Measurements from ENCODE around the gene GOLGA6L25.
"Not testable (repeated sequence)": the region's sequence is repeated elsewhere in the genome, so short reads cannot be mapped to it uniquely, and the experiment has no call there.

DNA sequence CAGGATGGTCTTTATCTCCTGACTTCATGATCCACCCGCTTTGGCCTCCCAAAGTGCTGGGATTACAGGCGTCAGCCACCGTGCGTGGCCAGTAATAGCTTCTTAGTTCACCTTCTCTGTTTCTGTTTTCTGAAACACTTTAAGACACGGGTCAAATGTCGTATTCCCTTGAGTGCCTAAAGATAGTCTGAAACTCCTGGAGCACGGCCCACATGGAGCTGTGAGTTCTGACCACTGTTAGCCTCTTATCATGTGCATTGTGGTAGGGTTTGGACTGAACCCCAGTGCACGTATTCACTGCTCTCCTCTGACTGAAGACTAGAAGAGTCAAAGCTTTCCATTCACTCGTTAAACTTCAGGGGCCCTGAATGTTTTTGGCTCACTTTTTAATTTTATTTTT is 48.8 kb downstream of the GOLGA6L25 start:
- not testable (repeated sequence) for TF ChIP-seq EZH2 (IDR thresholded peaks at IDR 0.05; ENCODE audit: borderline replicate concordance, low read length)
- TF ChIP-seq, protein P1, sequence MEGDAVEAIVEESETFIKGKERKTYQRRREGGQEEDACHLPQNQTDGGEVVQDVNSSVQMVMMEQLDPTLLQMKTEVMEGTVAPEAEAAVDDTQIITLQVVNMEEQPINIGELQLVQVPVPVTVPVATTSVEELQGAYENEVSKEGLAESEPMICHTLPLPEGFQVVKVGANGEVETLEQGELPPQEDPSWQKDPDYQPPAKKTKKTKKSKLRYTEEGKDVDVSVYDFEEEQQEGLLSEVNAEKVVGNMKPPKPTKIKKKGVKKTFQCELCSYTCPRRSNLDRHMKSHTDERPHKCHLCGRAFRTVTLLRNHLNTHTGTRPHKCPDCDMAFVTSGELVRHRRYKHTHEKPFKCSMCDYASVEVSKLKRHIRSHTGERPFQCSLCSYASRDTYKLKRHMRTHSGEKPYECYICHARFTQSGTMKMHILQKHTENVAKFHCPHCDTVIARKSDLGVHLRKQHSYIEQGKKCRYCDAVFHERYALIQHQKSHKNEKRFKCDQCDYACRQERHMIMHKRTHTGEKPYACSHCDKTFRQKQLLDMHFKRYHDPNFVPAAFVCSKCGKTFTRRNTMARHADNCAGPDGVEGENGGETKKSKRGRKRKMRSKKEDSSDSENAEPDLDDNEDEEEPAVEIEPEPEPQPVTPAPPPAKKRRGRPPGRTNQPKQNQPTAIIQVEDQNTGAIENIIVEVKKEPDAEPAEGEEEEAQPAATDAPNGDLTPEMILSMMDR (IDR thresholded peaks at IDR 0.05; ENCODE audit: low read length), result not testable (repeated sequence)

Data from OCI-LY1 (cell line).